Activated gamma-delta T cell treated with Interleukin-2 at 50 U/mL for 16 hours (primary cell): ENCODE measurements around the gene NEK1.
"Not testable (repeated sequence)": the region's sequence is repeated elsewhere in the genome, so short reads cannot be mapped to it uniquely, and the experiment has no call there.

Source experiments
- DNase-seq: peaks from one replicate; pipeline ENCODE4 v3.0.0-alpha.2; 2020

Gene NEK1

DNA sequence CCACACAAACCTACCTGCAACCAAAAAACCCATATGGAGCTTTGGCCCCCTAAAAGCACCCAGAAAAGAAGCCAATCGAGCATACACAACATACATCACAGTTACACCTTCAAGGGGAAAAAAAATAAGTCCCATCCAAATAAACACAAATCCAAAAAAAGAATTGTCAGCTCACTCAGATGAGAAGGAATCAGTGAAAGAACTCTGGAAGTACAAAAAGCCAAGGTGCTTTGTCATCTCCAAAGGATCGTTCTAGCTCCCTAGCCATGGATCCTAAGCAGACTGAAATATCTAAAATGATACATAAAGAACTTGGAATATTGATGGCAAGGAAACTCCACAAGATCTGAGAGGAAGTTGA, 119.2 kb downstream of the NEK1 start:
- DNase-seq: no peak

DNA sequence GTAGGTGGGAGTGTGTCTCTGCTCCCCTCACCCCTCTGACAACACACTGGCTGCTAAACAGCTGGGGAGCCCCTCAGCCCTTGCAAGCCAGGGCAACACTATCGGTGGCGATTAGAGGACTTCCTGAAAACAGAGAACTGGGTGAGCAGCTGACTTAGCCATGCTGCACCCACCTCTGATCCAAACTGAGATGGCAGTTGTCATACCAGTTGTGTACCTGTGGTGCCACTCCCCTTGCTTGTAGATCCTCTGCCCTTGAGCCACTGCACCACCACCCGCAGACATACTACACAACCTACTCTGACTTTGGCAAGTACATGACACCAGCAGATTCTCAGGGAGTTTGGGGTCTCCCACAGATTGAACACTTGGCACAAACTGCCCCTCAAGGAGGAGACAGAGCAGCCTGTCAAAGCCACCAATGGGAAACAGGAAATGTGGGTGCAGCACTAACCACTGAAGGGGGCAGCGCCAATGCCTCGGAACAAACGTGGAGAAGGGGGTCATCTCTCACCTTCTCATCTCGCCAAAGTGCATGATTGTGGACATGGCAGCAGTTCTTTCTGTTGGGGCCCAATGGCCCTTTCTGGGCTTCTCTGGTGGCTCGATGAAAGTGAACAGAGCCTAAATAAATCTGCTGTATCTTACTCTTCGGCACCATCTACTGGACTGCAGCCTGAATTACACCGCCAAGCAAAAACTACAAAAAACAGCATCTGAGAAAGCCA, 119.8 kb downstream of the NEK1 start:
- DNase-seq: no peak

DNA sequence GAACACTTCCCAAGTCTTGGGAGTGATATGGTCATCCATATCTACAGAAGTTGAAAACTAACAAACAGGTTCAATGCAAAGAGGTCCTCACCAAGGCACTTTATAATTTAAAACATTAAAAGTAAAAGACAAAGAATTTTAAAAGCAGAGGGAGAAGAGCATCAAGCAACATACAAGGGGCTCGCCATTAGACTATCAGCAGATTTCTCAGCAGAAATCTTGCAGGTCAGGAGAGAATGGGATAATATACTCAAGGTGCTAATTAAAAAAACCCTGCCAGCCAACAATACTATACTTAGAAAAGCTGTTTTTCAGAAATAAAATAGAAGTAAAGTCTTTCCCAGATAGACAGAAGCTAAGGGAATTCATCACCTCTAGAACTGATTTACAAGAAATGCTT, 121.2 kb downstream of the NEK1 start:
- no peak for DNase-seq

DNA sequence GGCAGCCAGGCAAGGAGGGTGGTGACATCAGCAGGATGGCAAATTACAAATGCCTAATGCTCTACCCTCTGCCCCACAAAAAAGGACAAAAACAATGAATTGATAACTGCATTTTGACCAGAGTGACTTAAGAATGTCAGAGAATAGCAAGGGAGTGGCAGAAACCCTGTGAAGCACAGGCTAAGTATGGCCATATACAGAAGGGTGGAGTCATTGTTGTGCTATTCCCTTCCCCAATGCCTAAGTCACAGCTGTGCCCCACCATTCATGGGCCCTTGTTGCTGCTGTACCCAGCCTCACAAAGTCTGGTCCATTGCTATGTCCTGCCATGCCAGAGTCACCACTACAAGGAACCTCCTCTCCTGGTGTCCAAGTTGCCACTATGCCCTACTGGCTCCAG, 123.1 kb downstream of the NEK1 start:
- no peak for DNase-seq

DNA sequence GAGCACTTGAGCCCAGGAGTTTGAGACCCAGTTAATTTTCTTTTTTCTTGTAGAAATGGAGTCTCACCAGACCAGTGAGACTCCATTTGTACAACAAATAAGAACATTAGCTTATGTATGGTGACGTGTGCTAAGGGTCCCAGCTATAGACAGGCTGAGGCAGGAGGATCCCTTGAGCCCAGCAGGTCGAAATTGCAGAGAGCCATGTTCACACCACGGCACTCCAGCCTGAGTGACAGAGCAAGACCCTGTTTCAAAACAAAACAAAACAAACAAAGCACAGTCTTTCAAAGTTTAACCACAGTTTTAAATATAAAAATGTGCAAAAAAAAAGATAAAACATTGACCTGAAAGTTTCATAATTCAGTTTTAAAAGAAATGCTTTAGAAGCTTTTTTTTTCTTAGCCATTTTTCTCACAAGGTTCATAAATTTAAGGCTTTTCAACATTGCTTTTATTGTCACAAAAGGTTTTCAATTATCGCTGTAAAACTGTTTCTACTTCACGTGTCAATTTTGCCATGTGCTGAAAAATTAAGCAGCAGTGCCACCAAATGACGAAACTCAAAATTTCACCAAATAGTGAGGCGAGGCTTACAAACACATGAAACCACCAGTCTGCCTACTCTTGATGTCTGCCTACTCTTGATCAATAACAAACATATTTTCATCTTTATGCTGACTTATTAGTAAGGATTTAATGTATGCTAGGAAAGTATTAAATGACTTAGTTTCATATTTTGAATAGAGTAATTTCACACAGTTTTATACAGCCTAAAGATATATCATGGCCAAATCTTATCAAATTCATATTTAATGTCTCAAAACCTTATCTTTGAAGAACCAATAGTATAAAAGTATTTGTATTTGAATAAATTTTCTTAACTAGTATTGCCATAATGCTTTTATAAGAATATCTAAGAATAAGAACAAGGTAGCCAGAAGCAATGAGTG, 126.3 kb downstream of the NEK1 start:
- no peak for DNase-seq

DNA sequence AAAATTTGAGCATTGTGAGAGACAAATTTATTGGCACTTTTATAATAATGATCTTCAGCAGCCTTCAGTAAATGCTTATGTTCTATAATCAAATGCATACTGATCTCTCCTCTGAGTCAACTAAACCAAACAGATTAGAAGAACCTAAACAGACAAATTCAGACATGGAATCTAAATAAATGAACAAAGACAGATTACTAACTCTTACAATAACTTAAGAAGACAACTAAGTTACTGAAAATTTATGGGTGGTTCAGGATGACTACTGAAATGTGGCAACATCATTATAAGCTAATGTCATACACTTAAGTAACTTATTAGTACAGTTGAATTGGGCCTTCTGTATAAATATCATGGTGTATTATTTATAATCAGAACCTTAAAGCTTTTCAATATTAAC, 127.3 kb downstream of the NEK1 start:
- no peak for DNase-seq

DNA sequence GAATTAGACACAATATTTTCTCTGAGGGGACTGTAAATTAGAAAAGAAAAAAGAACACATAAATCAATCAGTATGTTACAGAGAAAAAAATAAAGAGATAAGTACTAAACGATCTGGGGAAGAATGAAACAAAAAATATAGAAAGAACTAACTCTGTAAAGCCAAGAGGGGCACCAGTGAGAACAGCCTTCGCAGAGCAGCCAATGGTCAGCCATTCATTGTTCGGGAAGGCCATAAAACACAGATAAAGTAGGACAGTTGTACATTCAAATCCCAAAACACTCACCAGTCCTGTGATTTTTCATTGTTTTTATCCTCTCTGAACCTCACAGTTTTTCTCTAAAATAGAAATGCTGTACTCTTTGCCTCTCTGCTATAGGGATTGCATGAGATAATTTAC, 127.9 kb downstream of the NEK1 start:
- no peak for DNase-seq

DNA sequence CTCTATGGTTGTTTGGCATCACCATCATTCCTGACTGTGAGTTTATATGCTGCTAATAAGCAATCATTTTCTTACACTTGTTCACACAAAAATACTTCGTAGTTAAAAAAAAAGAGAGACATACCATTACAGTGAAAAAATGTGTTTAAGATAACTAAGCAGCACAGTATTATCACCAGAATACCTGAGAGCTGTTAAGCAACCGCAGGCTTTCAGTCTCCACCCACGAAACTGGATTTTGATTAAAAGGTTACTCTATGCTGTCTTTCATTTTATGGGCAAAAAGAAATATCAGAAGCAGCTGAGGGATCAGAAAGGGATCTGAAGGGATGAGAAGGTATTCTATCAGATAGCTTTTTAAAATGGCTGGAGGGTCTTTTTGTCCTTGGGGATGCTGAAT, 148.3 kb downstream of the NEK1 start:
- no peak for DNase-seq

DNA sequence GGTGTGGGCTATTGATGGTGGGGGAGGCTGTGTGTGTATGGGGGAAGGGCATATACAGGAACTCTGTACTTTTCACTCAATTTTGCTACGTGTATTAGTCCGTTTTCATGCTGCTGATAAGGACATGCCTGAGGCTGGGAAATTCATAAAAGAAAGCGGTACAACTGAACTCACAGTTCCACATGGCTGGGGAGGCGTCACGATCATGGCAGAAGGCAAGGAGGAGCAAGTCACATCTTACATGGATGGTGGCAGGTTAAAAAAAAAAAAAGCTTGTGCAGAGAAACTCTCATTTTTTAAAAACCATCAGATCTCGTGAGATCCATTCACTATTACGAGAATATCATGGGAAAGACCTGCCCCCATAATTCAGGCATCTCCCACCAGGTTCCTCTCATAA, 152.3 kb downstream of the NEK1 start:
- no peak for DNase-seq

DNA sequence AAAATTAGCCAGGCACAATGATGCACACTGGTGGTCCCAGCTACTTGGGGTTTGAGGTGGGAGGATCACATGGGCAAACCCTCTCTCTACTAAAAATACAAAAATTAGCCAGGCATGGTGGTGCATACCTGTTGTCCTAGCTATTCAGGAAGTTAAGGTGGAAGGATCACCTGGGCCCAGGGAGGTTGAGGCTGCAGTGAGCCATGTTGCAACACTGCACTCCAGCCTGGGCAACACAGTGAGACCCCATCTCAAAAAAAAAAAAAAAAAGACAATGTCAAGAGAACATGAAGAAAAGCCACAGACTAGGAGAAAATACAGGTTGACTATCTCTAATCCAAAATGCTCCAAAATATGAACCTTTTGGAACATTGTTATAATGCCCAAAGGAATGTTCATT, 153.8 kb downstream of the NEK1 start:
- no peak for DNase-seq

DNA sequence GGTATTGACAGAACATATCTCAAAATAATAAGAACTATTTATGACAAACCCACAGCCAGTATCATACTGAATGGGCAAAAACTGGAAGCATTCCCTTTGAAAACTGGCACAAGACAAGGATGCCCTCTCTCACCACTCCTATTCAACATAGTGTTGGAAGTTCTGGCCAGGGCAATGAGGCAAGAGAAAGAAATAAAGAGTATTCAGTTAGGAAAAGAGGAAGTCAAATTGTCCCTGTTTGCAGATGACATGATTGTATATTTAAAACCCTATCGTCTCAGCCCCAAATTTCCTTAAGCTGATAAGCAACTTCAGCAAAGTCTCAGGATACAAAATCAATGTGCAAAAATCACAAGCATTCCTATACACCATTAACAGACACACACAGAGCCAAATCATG, 159.7 kb downstream of the NEK1 start:
- DNase-seq: not testable (repeated sequence)

DNA sequence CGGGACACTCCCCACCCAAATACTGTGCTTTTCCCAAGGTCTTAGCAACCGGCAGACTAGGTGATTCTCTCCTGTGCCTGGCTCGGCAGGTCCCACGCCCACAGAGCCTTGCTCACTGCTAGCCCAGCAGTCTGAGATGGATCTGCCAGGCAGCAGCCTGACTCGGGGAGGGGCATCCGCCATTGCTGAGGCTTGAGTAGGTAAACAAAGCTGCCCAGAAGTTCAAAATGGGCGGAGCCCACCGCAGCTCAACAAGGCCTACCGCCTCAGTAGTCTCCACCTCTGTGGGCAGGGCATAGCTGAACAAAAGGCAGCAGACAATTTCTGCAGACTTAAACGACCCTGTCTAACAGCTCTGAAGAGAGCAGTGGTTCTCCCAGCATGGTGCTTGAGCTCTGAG, 163.4 kb downstream of the NEK1 start:
- not testable (repeated sequence) for DNase-seq

DNA sequence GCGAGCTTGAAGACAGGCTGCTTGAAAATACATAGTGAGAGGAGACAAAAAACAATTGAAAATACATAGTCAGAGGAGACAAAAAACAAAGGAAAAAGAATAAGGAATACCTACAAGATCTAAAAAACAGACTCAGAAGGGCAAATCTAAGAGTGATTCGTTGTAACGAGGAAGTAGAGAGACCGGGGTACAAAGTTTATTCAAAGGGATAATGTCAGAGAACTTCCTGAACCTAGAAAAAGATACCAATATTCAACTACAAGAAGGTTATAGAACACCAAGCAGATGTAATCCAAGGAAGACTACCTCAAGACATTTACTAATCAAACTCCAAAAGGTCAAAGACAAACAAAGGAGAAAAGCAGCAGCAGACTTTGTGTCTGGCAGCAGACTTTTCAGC, 165.6 kb downstream of the NEK1 start:
- no peak for DNase-seq

DNA sequence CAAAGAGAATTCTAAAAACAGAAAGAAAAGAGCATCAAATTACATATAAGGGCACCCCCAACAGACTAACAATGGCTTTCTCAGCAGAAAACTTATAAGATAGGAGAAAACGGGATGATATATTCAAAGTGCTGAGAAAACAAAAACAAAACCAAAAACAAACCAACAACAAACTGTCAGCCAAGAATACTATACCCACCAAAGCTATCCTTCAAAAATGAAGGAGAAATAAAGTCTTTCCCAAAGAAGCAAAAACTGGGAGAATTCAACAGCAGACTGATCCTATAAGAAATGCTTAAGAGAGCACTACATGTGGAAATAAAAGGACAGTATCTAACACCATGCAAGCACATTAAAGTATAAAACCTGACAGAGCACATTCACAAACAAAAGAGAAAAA, 168.6 kb downstream of the NEK1 start:
- no peak for DNase-seq

DNA sequence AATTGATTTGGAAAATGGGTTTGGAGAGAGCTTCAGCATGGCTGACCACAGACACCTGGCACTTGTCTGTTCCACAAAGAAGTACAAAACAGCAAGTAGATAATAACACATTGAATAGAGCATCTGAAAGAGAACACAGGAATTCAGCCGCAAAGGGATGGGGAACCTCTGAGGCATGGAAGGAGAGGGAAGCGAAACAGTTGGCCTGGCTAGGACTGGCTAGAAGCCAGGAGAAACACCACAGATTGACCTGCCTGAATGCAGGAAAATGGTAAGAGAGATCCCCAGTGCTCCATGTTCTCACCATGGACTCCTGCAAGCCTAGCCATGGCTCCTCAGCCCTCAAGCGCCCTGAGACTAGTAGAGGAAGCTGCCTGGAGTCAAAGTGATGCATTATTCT, 171.9 kb downstream of the NEK1 start:
- no peak for DNase-seq

DNA sequence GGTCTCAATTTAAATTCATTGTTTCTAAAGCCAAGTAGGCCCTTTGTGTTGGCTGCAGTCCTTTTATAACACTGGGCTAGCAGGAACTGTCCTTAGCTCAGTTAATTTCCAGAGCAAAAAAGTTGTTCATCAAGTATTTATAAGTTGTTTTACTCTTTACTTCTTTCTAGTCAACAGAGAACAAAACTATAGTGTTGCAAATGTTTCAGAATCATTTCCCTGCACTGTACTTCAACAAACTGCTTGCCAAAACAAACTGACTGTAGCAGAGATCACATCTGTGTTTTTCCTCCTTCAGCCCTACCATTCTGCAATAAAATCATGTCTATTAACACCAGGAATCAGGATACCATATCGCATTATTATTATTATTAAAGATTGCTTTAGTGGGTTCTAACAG, 173.1 kb downstream of the NEK1 start:
- DNase-seq: no peak

DNA sequence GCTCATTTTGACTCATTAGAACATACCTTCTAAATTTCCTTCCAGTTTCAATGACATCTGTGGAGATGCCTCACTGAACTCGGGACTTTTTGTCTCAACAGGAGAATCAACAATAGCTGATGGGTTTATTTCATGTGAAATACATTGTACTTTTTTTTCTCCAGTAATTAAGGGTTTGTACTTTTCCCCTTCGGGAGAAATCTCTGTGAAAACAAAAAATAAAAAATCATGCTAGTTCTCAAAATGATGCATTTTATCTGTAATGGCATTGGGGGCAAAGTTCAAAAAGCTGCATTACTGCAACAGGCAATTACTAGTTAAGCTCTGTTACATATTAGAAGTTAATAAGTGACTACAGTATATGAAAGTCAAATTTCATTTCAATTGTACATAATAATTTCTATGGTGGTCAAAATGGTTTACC, 174.3 kb downstream of the NEK1 start:
- no peak for DNase-seq

DNA sequence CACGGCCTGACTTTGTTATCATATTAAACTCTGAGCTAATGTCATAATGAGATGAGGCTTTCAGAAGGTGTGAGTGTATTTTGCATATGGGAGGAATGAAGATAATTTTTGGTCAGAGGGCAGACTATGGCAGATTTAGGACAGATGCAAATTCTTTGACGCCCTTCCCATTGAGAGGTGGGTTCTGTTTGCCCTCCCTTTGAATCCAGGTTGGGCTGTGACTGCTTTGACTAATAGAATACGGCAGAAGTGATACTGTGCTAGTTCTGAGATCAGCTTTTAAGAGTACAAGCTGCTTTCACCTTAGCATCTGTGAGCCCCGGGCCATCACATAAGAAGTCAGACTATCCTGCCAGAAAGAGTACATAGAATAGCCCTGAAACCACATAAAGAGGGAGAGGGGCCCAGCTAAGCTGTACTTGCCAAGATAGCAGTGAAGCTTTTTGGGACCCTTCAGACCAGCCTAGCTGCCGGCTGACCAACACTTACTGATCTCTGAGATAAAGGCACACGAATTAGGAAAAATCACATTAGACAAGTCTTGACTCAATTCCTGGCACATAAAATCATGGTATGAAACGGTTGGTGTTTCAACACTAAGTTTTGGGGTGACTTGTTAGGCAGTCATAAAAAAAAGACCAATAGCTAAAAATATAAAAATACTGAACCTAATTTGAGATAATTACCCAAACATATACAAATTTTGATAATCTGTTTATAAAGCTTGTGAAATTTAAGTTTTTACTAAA, 174.9 kb downstream of the NEK1 start:
- no peak for DNase-seq

DNA sequence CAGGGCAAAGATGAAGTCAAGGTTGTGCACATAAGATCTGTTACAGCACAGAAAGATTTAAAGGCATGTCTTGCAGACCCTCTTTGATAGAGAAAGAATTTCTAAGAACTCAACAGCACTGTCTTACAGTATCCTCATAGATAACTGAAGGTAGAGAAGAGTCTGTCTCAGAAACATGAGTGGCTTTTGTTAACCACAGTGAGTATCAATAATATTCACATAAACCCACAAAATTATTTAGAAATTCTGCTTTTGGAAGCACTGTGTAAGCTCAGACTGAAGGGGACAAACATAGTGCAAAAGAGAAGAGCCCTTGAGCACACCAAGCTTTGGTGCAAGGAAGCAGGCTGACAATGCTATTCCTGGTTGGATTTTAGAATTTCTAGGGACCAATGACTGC, 175.6 kb downstream of the NEK1 start:
- DNase-seq: no peak

DNA sequence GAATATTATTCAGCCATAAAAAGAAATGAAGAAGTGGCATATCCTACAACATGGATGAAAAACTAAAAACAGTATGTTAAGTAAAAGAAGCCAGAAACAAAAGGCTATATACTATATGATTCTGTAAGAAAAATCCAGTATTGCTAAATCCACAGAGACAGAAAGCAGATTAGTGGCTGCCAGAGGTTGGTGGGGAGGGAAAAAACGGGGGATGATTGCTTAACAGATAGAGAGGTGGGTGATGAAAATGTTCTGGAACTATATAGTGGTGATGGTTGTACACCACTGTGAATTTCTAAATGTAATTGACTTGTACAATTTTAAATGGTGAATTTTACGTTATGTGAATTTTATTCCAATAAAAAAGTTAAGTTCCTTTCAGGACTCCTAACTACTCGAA, 184.0 kb downstream of the NEK1 start:
- DNase-seq: no peak

DNA sequence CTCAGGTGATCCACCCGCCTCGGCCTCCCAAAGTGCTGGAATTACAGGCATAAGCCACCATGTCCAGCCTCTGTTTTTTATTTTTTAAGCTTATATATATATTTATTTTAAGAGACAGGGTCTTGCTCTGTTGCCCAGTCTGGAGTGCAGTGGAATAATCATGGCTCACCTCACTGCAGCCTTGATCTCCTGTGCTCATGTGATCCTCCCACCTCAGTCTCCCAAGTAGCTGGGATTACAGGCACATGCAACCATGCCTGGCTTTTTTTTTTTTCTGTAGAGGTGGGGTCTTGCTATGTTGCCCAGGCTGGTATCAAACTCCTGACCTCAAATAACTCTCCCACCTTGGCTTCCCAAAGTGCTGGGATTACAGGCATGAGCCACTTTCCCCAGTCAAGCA, 184.7 kb downstream of the NEK1 start:
- DNase-seq: not testable (repeated sequence)

DNA sequence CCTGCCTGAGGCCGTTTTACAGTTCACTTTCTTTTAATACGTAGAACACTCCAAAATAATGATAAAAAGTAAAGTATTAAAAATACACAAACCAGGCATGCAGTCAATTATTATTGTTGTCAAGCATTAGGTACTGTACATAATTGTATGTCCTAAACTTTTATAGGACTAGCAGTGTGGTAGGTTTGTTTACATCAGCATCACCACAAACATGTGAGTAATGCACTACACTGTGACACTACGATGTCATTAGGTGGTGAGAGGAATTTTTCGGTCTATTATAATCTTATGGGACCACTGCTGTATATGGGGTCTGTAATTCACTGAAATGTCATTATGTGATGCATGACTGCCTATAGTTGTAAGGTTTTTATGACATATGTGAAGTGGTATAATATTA, 192.1 kb downstream of the NEK1 start:
- DNase-seq: no peak

DNA sequence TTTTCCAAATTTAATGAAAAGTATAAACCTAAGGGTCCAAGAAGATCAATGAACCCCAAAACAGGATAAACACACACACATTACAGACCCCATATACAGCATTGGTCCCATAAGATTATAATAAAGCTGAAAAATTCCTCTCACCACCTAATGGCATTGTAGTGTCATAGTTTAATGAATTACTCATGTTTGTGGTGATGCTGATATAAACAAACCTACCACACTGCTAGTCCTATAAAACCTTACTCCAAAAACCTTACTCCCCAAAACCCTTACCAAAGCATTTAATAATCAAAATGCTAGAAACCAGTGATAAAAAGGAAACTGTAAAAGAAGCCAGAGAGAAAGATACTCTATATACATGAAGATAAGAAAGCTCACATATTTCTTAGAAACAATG, 193.5 kb downstream of the NEK1 start:
- DNase-seq: no peak
